GM12878 (cell line): ENCODE measurements around the gene COL2A1. TPM values are rescaled to one million over a fixed set of nuclear protein-coding genes. Genes with fewer than 3 reads are reported as not detected.

ENCODE experiments used
- ATAC-seq: fragments of 200-7000 bp; cut with Tn5 transposase; 3 replicates; pipeline ENCODE4 v1.9.1; 2020; ENCODE audit warnings: mild to moderate bottlenecking, moderate library complexity
- BruUV-seq: library from RNA; stranded (reverse); fragments of 400-500 nt; replicated peaks from 2 replicates; lab custom pipeline; 2021; lab: Mats Ljungman, UMichigan
- CTCF ChIA-PET: fragments of 300-600 bp; sonication (Branson Sonifier 250); formaldehyde crosslinking; extraction: SDS; loops from one replicate; lab custom pipeline; 2021; ENCODE audit warnings: inconsistent platforms; lab: Yijun Ruan, JAX
- POLR2A ChIA-PET: fragments of 350-600 bp; formaldehyde crosslinking; extraction: SDS; loops from one replicate; lab custom pipeline; 2021; ENCODE audit warnings: inconsistent platforms; lab: Charles Lee
- RAD21 ChIA-PET: fragments of 300-600 bp; sonication (Branson Sonifier 250); formaldehyde crosslinking; loops from one replicate; lab custom pipeline; 2023; ENCODE audit warnings: antibody characterized with exemption; ENCODE audit not compliant: unreplicated experiment; lab: Charles Lee
- SMC1A ChIA-PET: fragments of 300-600 bp; sonication (Branson Sonifier 250); formaldehyde crosslinking; loops from one replicate; lab custom pipeline; 2023; ENCODE audit not compliant: unreplicated experiment, uncharacterized antibody; lab: Charles Lee
- DNase-seq: peaks from one replicate; pipeline ENCODE4 v3.0.0-alpha.2; 2011; ENCODE audit warnings: low read depth, low spot score
- FAIRE-seq: peaks from 3 replicates; lab custom pipeline; 2011; peaks lifted over from hg19 to GRCh38; lab: Jason Lieb, UNC
- H2AFZ ChIP-seq: 2 replicates; pipeline ENCODE4 v1.6.0; 2011; ENCODE audit warnings: low read depth, low read length, control low read depth; ENCODE audit not compliant: control insufficient read depth
- H3K27ac ChIP-seq: 2 replicates; pipeline ENCODE4 v1.5.1; 2011; ENCODE audit warnings: control low read depth; ENCODE audit not compliant: control insufficient read depth, insufficient read depth
- H3K27me3 ChIP-seq, 2 experiments: replicated peaks in 1 of 2; 2 replicates each; pipeline versions ENCODE4 v1.6.0 to v1.6.1; 2011; ENCODE audit warnings: low read length in 1 of 2; ENCODE audit not compliant: control insufficient read depth in 2 of 2, insufficient read depth in 2 of 2
- H3K36me3 ChIP-seq, 2 experiments: 2 replicates each; pipeline ENCODE4 v1.5.1; 2011; ENCODE audit warnings: low read length in 1 of 2; ENCODE audit not compliant: control insufficient read depth in 2 of 2, insufficient read depth in 2 of 2
- H3K4me1 ChIP-seq: 2 replicates; pipeline ENCODE4 v1.6.1; 2011; ENCODE audit warnings: mild to moderate bottlenecking, low read length, moderate library complexity, mixed read lengths; ENCODE audit not compliant: control insufficient read depth, insufficient read depth
- H3K4me2 ChIP-seq: 2 replicates; pipeline ENCODE4 v1.6.0; 2011; ENCODE audit warnings: control low read depth; ENCODE audit not compliant: control insufficient read depth, insufficient read depth
- H3K4me3 ChIP-seq: fragments of 200-600 bp; sonication (generic); 2 replicates; pipeline ENCODE4 v1.5.1; 2016
- H3K79me2 ChIP-seq: 2 replicates; pipeline ENCODE4 v1.6.0; 2011; ENCODE audit warnings: low read length; ENCODE audit not compliant: control insufficient read depth, insufficient read depth
- H3K9ac ChIP-seq: 2 replicates; pipeline ENCODE4 v1.8.0; 2011; ENCODE audit warnings: low read length, control low read depth, mixed read lengths; ENCODE audit not compliant: control insufficient read depth, insufficient read depth
- H3K9me3 ChIP-seq: replicated peaks from 3 replicates; pipeline ENCODE4 v1.5.1; 2011; ENCODE audit warnings: mild to moderate bottlenecking, low read length; ENCODE audit not compliant: control insufficient read depth, insufficient read depth
- H4K20me1 ChIP-seq: 2 replicates; pipeline ENCODE4 v1.6.0; 2011; ENCODE audit not compliant: control insufficient read depth, insufficient read depth
- REST ChIP-seq: IDR thresholded peaks from 2 replicates; pipeline ENCODE4 v1.6.1; 2012; ENCODE audit warnings: mild to moderate bottlenecking, low read depth, low read length
- SUPT20H ChIP-seq: IDR thresholded peaks from 2 replicates; pipeline ENCODE4 v1.6.1; 2011; ENCODE audit warnings: low read depth, mild to moderate bottlenecking, low read length, moderate library complexity, borderline replicate concordance; ENCODE audit not compliant: control insufficient read depth
- WGBS: methylation state at CpG from one replicate; pipeline ENCODE4 v1.1.6; 2016; ENCODE audit warnings: low lambda C conversion rate; ENCODE audit not compliant: insufficient replicate concordance, insufficient coverage; ENCODE audit errors: missing lambda C conversion rate; 5-methylcytosine and 5-hydroxymethylcytosine counted together
- in situ Hi-C: fragments of 300-500 bp; cut with MboI; formaldehyde crosslinking; loops from 9 replicates; pipeline ENCODE4 v1.14.3; 2018; ENCODE audit warnings: mixed read lengths
- intact Hi-C: fragments of 100-400 bp; cut with micrococcal nuclease; formaldehyde crosslinking; loops from one replicate; pipeline ENCODE4 v1.14.2; 2022; ENCODE audit not compliant: unreplicated experiment
- polyA plus RNA-seq, 11 experiments: library from polyadenylated mRNA; depleted of rRNA in 4 of 11; unstranded in 6 of 11; stranded (reverse) in 5 of 11; fragments of >200 nt; fragmentation: Nextera tagmentation in 4 of 11; fragmentation: Illumina TruSeq in 1 of 11; extraction: Ambion mirVana in 4 of 11; extraction: Trizol in 1 of 11; gene quantifications; 1 replicate in 1 of 11; 2 replicates in 10 of 11; pipeline versions ENCODE4 v1.2.1 to v1.2.3, GENCODE V29; 2011 to 2016; ENCODE audit warnings: inconsistent platforms in 2 of 11, missing spikeins in 2 of 11, low read depth in 1 of 11
- total RNA-seq, 4 experiments: library from RNA; depleted of rRNA in 3 of 4; stranded (reverse); fragments of >200 nt in 3 of 4; fragmentation: Illumina TruSeq in 1 of 4; extraction: Trizol in 1 of 4; gene quantifications; 2 replicates each; pipeline versions ENCODE4 v1.2.1 to v1.2.3, GENCODE V29; 2013 to 2021

The COL2A1 gene
- total and polyA plus RNA-seq, 10 of the 15 experiments (the other 5 are each of a cell fraction or from before 2014, with no cell fraction given): 0.06 to 0.67 (median 0.19) TPM; not detected in 1

GRCh38 chr12:48053122-48053521 lies 48.8 kb upstream of the COL2A1 start:
- Histone ChIP-seq H3K27me3 (no peaks in the 10 kb centered on the region), H3K9ac (no peak overlapping the region), H3K4me3 (no peak overlapping the region), H3K4me2 (no peak overlapping the region), H3K79me2 (no peaks in the 10 kb centered on the region), H3K36me3 (peaks cover 0 to 5% of the 10 kb centered on the region in 2 experiments; a peak in 3 of 4 replicates), H2AFZ (no peak overlapping the region), H3K4me1 (no peaks in the 10 kb centered on the region), H3K27ac (no peak overlapping the region), H4K20me1 (no peaks in the 10 kb centered on the region), H3K9me3 (no peaks in the 10 kb centered on the region)
- ChIA-PET RAD21 (no interaction called here), SMC1A (no interaction called here), POLR2A (interaction anchor here (0.7 to 1.2 kb wide), 2 partner anchors 35 to 47 kb away, joined by 4 to 6 read pairs; no protein-coding TSS in a partner anchor), CTCF (interaction anchor here (0.6 to 1.7 kb wide), 2 partner anchors 10 to 144 kb away, joined by 6 read pairs; no protein-coding TSS in a partner anchor)
- in situ Hi-C loops: no loop called here
- 98% methylated on average over 3 of the region's 3 CpGs for WGBS
- TF ChIP-seq SUPT20H: no peak
- TF ChIP-seq REST: no peak
- FAIRE-seq (no peak), ATAC-seq (no peak), DNase-seq (no peak)
- BruUV-seq: no TSS peak
- intact Hi-C loops: no loop called here
